SK-N-SH (cell line): ENCODE measurements around the gene CEACAM19.
"Not testable (repeated sequence)": the region's sequence is repeated elsewhere in the genome, so short reads cannot be mapped to it uniquely, and the experiment has no call there.

Experiments used
- RAD21 ChIP-seq: IDR thresholded peaks from 2 replicates; pipeline ENCODE4 v1.6.1; 2012; ENCODE audit warnings: mild to moderate bottlenecking, low read length
- TF ChIP-seq, protein P1 (sequence below): fragments of 200-600 bp; sonication (generic); IDR thresholded peaks from 2 replicates; pipeline ENCODE4 v1.6.1; 2017; ENCODE audit warnings: antibody characterized with exemption, mild to moderate bottlenecking, moderate library complexity

DNA sequence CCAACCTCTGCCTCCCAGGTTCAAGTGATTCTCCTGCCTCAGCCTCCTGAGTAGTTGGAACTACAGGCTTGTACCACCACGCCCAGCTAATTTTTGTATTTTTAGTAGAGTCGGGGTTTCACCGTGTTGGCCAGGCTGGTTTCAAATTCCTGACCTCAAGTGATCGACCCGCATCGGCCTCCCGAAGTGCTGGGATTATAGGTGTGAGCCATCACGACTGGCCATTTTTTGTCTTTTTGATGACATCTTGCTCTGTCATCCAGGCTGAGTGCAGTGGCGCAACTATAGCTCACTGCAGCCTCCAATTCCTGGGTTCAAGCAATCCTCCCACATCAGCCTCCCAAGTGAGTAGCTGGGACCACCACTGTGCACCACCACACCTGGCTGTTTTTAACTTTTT lies 49.1 kb downstream of the CEACAM19 start:
- TF ChIP-seq, protein P1, sequence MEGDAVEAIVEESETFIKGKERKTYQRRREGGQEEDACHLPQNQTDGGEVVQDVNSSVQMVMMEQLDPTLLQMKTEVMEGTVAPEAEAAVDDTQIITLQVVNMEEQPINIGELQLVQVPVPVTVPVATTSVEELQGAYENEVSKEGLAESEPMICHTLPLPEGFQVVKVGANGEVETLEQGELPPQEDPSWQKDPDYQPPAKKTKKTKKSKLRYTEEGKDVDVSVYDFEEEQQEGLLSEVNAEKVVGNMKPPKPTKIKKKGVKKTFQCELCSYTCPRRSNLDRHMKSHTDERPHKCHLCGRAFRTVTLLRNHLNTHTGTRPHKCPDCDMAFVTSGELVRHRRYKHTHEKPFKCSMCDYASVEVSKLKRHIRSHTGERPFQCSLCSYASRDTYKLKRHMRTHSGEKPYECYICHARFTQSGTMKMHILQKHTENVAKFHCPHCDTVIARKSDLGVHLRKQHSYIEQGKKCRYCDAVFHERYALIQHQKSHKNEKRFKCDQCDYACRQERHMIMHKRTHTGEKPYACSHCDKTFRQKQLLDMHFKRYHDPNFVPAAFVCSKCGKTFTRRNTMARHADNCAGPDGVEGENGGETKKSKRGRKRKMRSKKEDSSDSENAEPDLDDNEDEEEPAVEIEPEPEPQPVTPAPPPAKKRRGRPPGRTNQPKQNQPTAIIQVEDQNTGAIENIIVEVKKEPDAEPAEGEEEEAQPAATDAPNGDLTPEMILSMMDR: not testable (repeated sequence)
- not testable (repeated sequence) for TF ChIP-seq RAD21
